ENCODE measurements around the gene LUZP1.

DNA sequence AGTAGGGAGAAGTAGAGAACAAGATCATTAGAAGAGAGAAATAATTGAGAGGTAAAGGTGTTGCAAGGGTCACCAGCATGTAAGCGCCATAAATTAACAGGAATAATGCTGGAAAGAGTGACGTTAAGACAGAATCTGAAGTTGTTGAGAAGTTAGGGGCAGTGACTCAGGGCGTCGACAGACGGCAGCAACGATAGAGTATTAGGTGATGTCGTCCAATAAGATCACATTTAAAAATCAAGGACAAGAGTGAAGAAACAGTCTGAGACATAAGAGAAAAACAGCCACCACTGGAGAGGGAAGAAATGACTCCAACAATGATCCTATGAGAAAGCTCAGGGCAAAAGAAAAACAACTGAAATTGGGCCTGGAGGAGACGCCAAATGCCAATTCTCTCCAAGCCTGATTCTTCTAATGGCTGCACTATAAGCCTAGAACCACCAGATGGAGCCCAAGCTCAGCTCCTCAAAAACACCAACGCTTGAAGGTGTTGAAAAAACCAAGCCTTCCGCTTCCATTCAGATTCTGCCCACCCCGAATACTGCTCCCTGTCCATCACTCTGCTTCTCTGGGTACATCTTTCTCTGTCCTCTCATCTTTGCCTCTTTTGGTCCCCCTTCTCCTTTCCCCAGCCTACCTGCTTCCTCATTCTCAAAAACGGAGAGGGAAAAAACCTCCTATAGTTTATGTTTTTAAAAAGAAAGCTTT lies 70.0 kb downstream of the LUZP1 start:
- TF ChIP-seq CTCF (IDR thresholded peaks at IDR 0.05 in 8 of 11, conservative IDR thresholded peaks at IDR 0.05 in 3 of 11) (peak; percentile 84 to 97 (median 90)), POLR2AphosphoS5 (IDR thresholded peaks at IDR 0.05) (peak in 1 of 3 donors; percentile 26)
